AG04449 (cell line): ENCODE measurements around the gene CSRP1.

Source experiments
- CTCF ChIA-PET: fragments of 350-600 bp; formaldehyde crosslinking; extraction: SDS; loops from one replicate; lab custom pipeline; 2021; ENCODE audit warnings: antibody characterized with exemption; lab: Yijun Ruan, JAX
- POLR2A ChIA-PET: fragments of 400-600, 350-600 bp; formaldehyde crosslinking; extraction: SDS; loops from one replicate; lab custom pipeline; 2020; ENCODE audit warnings: antibody characterized with exemption, inconsistent platforms; lab: Yijun Ruan, JAX
- DNase-seq: peaks from one replicate; pipeline ENCODE4 v3.0.0-alpha.2; 2010; ENCODE audit warnings: low read depth, low spot score
- H3K4me3 ChIP-seq: 2 replicates; pipeline ENCODE4 v1.5.1; 2011; ENCODE audit warnings: low read depth, mild to moderate bottlenecking, control low read depth, low read length
- CTCF ChIP-seq: IDR thresholded peaks from one replicate; pipeline ENCODE4 v1.5.1; 2011; ENCODE audit warnings: mild to moderate bottlenecking, moderate library complexity, low read length, control low read depth, inconsistent platforms; ENCODE audit not compliant: insufficient read depth; ENCODE audit errors: missing control alignments

Gene CSRP1

GRCh38 chr1:201535919-201536245, 29.0 kb upstream of the CSRP1 start:
- POLR2A ChIA-PET, result interaction anchor here (0.6 to 0.9 kb wide), 3 partner anchors 16 to 265 kb away, joined by 3 to 4 read pairs (median 3); no protein-coding TSS in a partner anchor
- TF ChIP-seq CTCF, result no peak
- H3K4me3 ChIP-seq, result no peak overlapping the region
- CTCF ChIA-PET, result interaction anchor here (0.7 to 11.6 kb wide), 15 partner anchors 10 to 314 kb away, joined by 3 to 255 read pairs (median 4); no protein-coding TSS in a partner anchor
- no peak for DNase-seq

- DNase-seq, result no peak
- no peak overlapping the region for H3K4me3 ChIP-seq
- POLR2A ChIA-PET, result interaction anchor here (0.6 to 0.9 kb wide), 4 partner anchors 17 to 266 kb away, joined by 3 to 4 read pairs (median 3); no protein-coding TSS in a partner anchor
- CTCF ChIA-PET, result interaction anchor here (0.7 to 11.6 kb wide), 18 partner anchors 9 to 334 kb away, joined by 3 to 255 read pairs (median 3); no protein-coding TSS in a partner anchor
- no peak for TF ChIP-seq CTCF
Measured at GRCh38 chr1:201535046-201535918, 28.4 kb upstream of the CSRP1 start.

GRCh38 chr1:201533836-201534235, 26.9 kb upstream of the CSRP1 start:
- H3K4me3 ChIP-seq, result no peak overlapping the region
- DNase-seq, result no peak
- CTCF ChIA-PET, result interaction anchor here (1.1 to 11.6 kb wide), 12 partner anchors 12 to 336 kb away, joined by 3 to 255 read pairs (median 4); no protein-coding TSS in a partner anchor
- POLR2A ChIA-PET, result no interaction called here
- no peak for TF ChIP-seq CTCF

GRCh38 chr1:201531551-201532425, 24.9 kb upstream of the CSRP1 start:
- no peak overlapping the region for H3K4me3 ChIP-seq
- ChIA-PET CTCF (interaction anchor here (0.8 to 11.6 kb wide), 43 partner anchors 8 to 441 kb away, joined by 3 to 255 read pairs (median 5); partner anchors contain the start of gene IPO9), POLR2A (interaction anchor here (0.7 to 1.7 kb wide), 4 partner anchors 9 to 118 kb away, joined by 3 to 5 read pairs (median 4); no protein-coding TSS in a partner anchor)
- DNase-seq, result no peak
- no peak for TF ChIP-seq CTCF

- TF ChIP-seq CTCF, result peak; percentile 87
- ChIA-PET CTCF (interaction anchor here (0.7 to 11.6 kb wide), 54 partner anchors 8 to 442 kb away, joined by 3 to 255 read pairs (median 4); no protein-coding TSS in a partner anchor), POLR2A (interaction anchor here (0.6 to 1.7 kb wide), 8 partner anchors 9 to 230 kb away, joined by 3 to 5 read pairs (median 3); partner anchors contain the start of gene PHLDA3)
- H3K4me3 ChIP-seq, result no peak overlapping the region
- peak; percentile 40 for DNase-seq
Measured at GRCh38 chr1:201530741-201531531, 24.0 kb upstream of the CSRP1 start.
